ENCODE measurements around the gene GTF2E1.
"Not testable (repeated sequence)": the region's sequence is repeated elsewhere in the genome, so short reads cannot be mapped to it uniquely, and the experiment has no call there.

The GTF2E1 gene

GRCh38 chr3:120772081-120772480 lies 29.5 kb downstream of the GTF2E1 start:
- Histone ChIP-seq H3K4me3 (ENCODE audit: low read depth, low read length) (no peak overlapping the region), H3K9me3 (ENCODE audit: control insufficient read depth, insufficient read depth, low read length) (no peaks in the 10 kb centered on the region), H3K27ac (ENCODE audit: low read depth, low read length) (no peak overlapping the region), H3K4me1 (ENCODE audit: control insufficient read depth, insufficient read depth, low read length) (peaks cover 39% of the 10 kb centered on the region), H3K36me3 (ENCODE audit: control insufficient read depth, insufficient read depth, low read length) (peaks cover 68% of the 10 kb centered on the region), H3K9ac (ENCODE audit: low read depth, low read length) (no peak overlapping the region), H3K27me3 (ENCODE audit: control insufficient read depth, insufficient read depth, low read length) (no peaks in the 10 kb centered on the region)

GRCh38 chr3:120773932-120774331 lies 31.4 kb downstream of the GTF2E1 start:
- no peaks in the 10 kb centered on the region for H3K27me3 ChIP-seq (ENCODE audit: control insufficient read depth, insufficient read depth, low read length)
- H3K27ac ChIP-seq (ENCODE audit: low read depth, low read length), result no peak overlapping the region
- H3K4me3 ChIP-seq (ENCODE audit: low read depth, low read length), result no peak overlapping the region
- no peak overlapping the region for H3K9ac ChIP-seq (ENCODE audit: low read depth, low read length)
- H3K4me1 ChIP-seq (ENCODE audit: control insufficient read depth, insufficient read depth, low read length), result peaks cover 34% of the 10 kb centered on the region
- H3K9me3 ChIP-seq (ENCODE audit: control insufficient read depth, insufficient read depth, low read length), result no peaks in the 10 kb centered on the region
- H3K36me3 ChIP-seq (ENCODE audit: control insufficient read depth, insufficient read depth, low read length), result peaks cover 79% of the 10 kb centered on the region

- Histone ChIP-seq H3K4me1 (ENCODE audit: control insufficient read depth, insufficient read depth, low read length) (peaks cover 23% of the 10 kb centered on the region), H3K4me3 (ENCODE audit: low read depth, low read length) (no peak overlapping the region), H3K27ac (ENCODE audit: low read depth, low read length) (no peak overlapping the region), H3K9me3 (ENCODE audit: control insufficient read depth, insufficient read depth, low read length) (no peaks in the 10 kb centered on the region), H3K9ac (ENCODE audit: low read depth, low read length) (no peak overlapping the region), H3K27me3 (ENCODE audit: control insufficient read depth, insufficient read depth, low read length) (no peaks in the 10 kb centered on the region), H3K36me3 (ENCODE audit: control insufficient read depth, insufficient read depth, low read length) (peaks cover 90% of the 10 kb centered on the region)
Observed at GRCh38 chr3:120775411-120775810, 32.9 kb downstream of the GTF2E1 start.

GRCh38 chr3:120778776-120779175 lies 36.2 kb downstream of the GTF2E1 start:
- Histone ChIP-seq H3K36me3 (ENCODE audit: control insufficient read depth, insufficient read depth, low read length) (peaks cover 85% of the 10 kb centered on the region), H3K4me3 (ENCODE audit: low read depth, low read length) (no peak overlapping the region), H3K9ac (ENCODE audit: low read depth, low read length) (no peak overlapping the region), H3K27me3 (ENCODE audit: control insufficient read depth, insufficient read depth, low read length) (no peaks in the 10 kb centered on the region), H3K27ac (ENCODE audit: low read depth, low read length) (no peak overlapping the region), H3K9me3 (ENCODE audit: control insufficient read depth, insufficient read depth, low read length) (no peaks in the 10 kb centered on the region), H3K4me1 (ENCODE audit: control insufficient read depth, insufficient read depth, low read length) (no peaks in the 10 kb centered on the region)

GRCh38 chr3:120780977-120781376 lies 38.4 kb downstream of the GTF2E1 start:
- no peaks in the 10 kb centered on the region for H3K4me1 ChIP-seq (ENCODE audit: control insufficient read depth, insufficient read depth, low read length)
- H3K9me3 ChIP-seq (ENCODE audit: control insufficient read depth, insufficient read depth, low read length), result no peaks in the 10 kb centered on the region
- peaks cover 71% of the 10 kb centered on the region for H3K36me3 ChIP-seq (ENCODE audit: control insufficient read depth, insufficient read depth, low read length)
- no peaks in the 10 kb centered on the region for H3K27me3 ChIP-seq (ENCODE audit: control insufficient read depth, insufficient read depth, low read length)
- no peak overlapping the region for H3K4me3 ChIP-seq (ENCODE audit: low read depth, low read length)
- H3K27ac ChIP-seq (ENCODE audit: low read depth, low read length), result no peak overlapping the region
- H3K9ac ChIP-seq (ENCODE audit: low read depth, low read length), result no peak overlapping the region

GRCh38 chr3:120785832-120786231 lies 43.3 kb downstream of the GTF2E1 start:
- not testable (repeated sequence) for H3K9me3 ChIP-seq (ENCODE audit: control insufficient read depth, insufficient read depth, low read length); H3K9ac ChIP-seq (ENCODE audit: low read depth, low read length); H3K27ac ChIP-seq (ENCODE audit: low read depth, low read length); H3K27me3 ChIP-seq (ENCODE audit: control insufficient read depth, insufficient read depth, low read length); H3K4me3 ChIP-seq (ENCODE audit: low read depth, low read length); H3K4me1 ChIP-seq (ENCODE audit: control insufficient read depth, insufficient read depth, low read length)
- H3K36me3 ChIP-seq (ENCODE audit: control insufficient read depth, insufficient read depth, low read length), result peaks cover 30% of the 10 kb centered on the region

- no peak overlapping the region for H3K9ac ChIP-seq (ENCODE audit: low read depth, low read length)
- H3K27ac ChIP-seq (ENCODE audit: low read depth, low read length), result no peak overlapping the region
- H3K27me3 ChIP-seq (ENCODE audit: control insufficient read depth, insufficient read depth, low read length), result no peaks in the 10 kb centered on the region
- no peaks in the 10 kb centered on the region for H3K36me3 ChIP-seq (ENCODE audit: control insufficient read depth, insufficient read depth, low read length)
- no peak overlapping the region for H3K4me3 ChIP-seq (ENCODE audit: low read depth, low read length)
- peaks cover 33% of the 10 kb centered on the region for H3K4me1 ChIP-seq (ENCODE audit: control insufficient read depth, insufficient read depth, low read length)
- no peaks in the 10 kb centered on the region for H3K9me3 ChIP-seq (ENCODE audit: control insufficient read depth, insufficient read depth, low read length)
Observed at GRCh38 chr3:120791010-120791409, 48.5 kb downstream of the GTF2E1 start.

GRCh38 chr3:120791913-120792312 lies 49.4 kb downstream of the GTF2E1 start:
- Histone ChIP-seq H3K4me3 (ENCODE audit: low read depth, low read length) (no peak overlapping the region), H3K27ac (ENCODE audit: low read depth, low read length) (peak overlapping the region; percentile 27), H3K36me3 (ENCODE audit: control insufficient read depth, insufficient read depth, low read length) (no peaks in the 10 kb centered on the region), H3K27me3 (ENCODE audit: control insufficient read depth, insufficient read depth, low read length) (no peaks in the 10 kb centered on the region), H3K4me1 (ENCODE audit: control insufficient read depth, insufficient read depth, low read length) (peaks cover 32% of the 10 kb centered on the region), H3K9me3 (ENCODE audit: control insufficient read depth, insufficient read depth, low read length) (no peaks in the 10 kb centered on the region), H3K9ac (ENCODE audit: low read depth, low read length) (no peak overlapping the region)

GRCh38 chr3:120793601-120794000 lies 51.1 kb downstream of the GTF2E1 start:
- Histone ChIP-seq H3K4me3 (ENCODE audit: low read depth, low read length) (no peak overlapping the region), H3K36me3 (ENCODE audit: control insufficient read depth, insufficient read depth, low read length) (no peaks in the 10 kb centered on the region), H3K4me1 (ENCODE audit: control insufficient read depth, insufficient read depth, low read length) (peaks cover 46% of the 10 kb centered on the region), H3K27ac (ENCODE audit: low read depth, low read length) (peak overlapping the region; percentile 25), H3K9ac (ENCODE audit: low read depth, low read length) (no peak overlapping the region), H3K9me3 (ENCODE audit: control insufficient read depth, insufficient read depth, low read length) (no peaks in the 10 kb centered on the region), H3K27me3 (ENCODE audit: control insufficient read depth, insufficient read depth, low read length) (no peaks in the 10 kb centered on the region)

GRCh38 chr3:120795017-120795648 lies 52.6 kb downstream of the GTF2E1 start:
- no peaks in the 10 kb centered on the region for H3K27me3 ChIP-seq (ENCODE audit: control insufficient read depth, insufficient read depth, low read length)
- no peak overlapping the region for H3K4me3 ChIP-seq (ENCODE audit: low read depth, low read length)
- H3K9me3 ChIP-seq (ENCODE audit: control insufficient read depth, insufficient read depth, low read length), result no peaks in the 10 kb centered on the region
- H3K4me1 ChIP-seq (ENCODE audit: control insufficient read depth, insufficient read depth, low read length), result peaks cover 46% of the 10 kb centered on the region
- H3K27ac ChIP-seq (ENCODE audit: low read depth, low read length), result peak overlapping the region; percentile 0
- H3K9ac ChIP-seq (ENCODE audit: low read depth, low read length), result no peak overlapping the region
- no peaks in the 10 kb centered on the region for H3K36me3 ChIP-seq (ENCODE audit: control insufficient read depth, insufficient read depth, low read length)

GRCh38 chr3:120795959-120796358 lies 53.4 kb downstream of the GTF2E1 start:
- no peak overlapping the region for H3K4me3 ChIP-seq (ENCODE audit: low read depth, low read length)
- peaks cover 45% of the 10 kb centered on the region for H3K4me1 ChIP-seq (ENCODE audit: control insufficient read depth, insufficient read depth, low read length)
- H3K9ac ChIP-seq (ENCODE audit: low read depth, low read length), result no peak overlapping the region

More at GRCh38 chr3:120795959-120796358, 53.4 kb downstream of the GTF2E1 start:
- Histone ChIP-seq H3K27ac (ENCODE audit: low read depth, low read length) (no peak overlapping the region), H3K9me3 (ENCODE audit: control insufficient read depth, insufficient read depth, low read length) (no peaks in the 10 kb centered on the region), H3K36me3 (ENCODE audit: control insufficient read depth, insufficient read depth, low read length) (no peaks in the 10 kb centered on the region), H3K27me3 (ENCODE audit: control insufficient read depth, insufficient read depth, low read length) (no peaks in the 10 kb centered on the region)
